IPS-18a (cell line): Measurements from ENCODE around the gene UGGT1.
"Not testable (repeated sequence)": the region's sequence is repeated elsewhere in the genome, so short reads cannot be mapped to it uniquely, and the experiment has no call there.

ENCODE experiments used
- H3K27ac ChIP-seq: one replicate; pipeline ENCODE4 v1.5.1; 2013; ENCODE audit warnings: low read length
- H3K27me3 ChIP-seq: one replicate; pipeline ENCODE4 v1.6.1; 2013; ENCODE audit warnings: mild to moderate bottlenecking, low read length; ENCODE audit not compliant: control insufficient read depth, insufficient read depth
- H3K36me3 ChIP-seq: one replicate; pipeline ENCODE4 v1.6.1; 2013; ENCODE audit warnings: low read depth, low read length; ENCODE audit not compliant: control insufficient read depth
- H3K4me1 ChIP-seq: one replicate; pipeline ENCODE4 v1.6.1; 2013; ENCODE audit warnings: low read depth, low read length; ENCODE audit not compliant: control insufficient read depth
- H3K4me3 ChIP-seq: one replicate; pipeline ENCODE4 v1.5.1; 2013; ENCODE audit warnings: low read length
- H3K9ac ChIP-seq: one replicate; pipeline ENCODE4 v1.6.1; 2013; ENCODE audit warnings: mild to moderate bottlenecking, low read length, moderate library complexity
- H3K9me3 ChIP-seq: one replicate; pipeline ENCODE4 v1.6.1; 2013; ENCODE audit warnings: low read depth, low read length; ENCODE audit not compliant: control insufficient read depth

The UGGT1 gene

DNA sequence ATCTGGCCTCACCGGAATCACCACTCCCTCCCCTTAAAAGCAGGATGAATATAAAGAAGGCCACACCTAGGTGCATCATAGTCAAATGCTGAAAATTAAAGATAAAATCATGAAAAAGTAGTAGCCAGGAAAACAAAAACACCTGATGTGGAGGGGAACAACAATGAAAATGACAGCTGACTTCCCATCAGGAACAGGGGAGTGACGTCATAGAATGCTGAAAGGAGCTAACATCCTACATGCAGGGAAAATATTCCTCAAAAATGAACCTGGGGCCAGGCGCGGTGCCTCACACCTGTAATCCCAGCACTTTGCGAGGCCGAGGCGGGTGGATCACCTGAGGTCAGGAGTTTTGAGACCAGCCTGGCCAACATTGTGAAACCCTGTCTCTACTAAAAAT is 108.1 kb downstream of the UGGT1 start:
- H3K9ac ChIP-seq: no peak overlapping the region
- H3K36me3 ChIP-seq: no peaks in the 10 kb centered on the region
- H3K27ac ChIP-seq: no peak overlapping the region
- H3K4me1 ChIP-seq: no peaks in the 10 kb centered on the region
- H3K27me3 ChIP-seq: no peaks in the 10 kb centered on the region
- no peaks in the 10 kb centered on the region for H3K9me3 ChIP-seq
- H3K4me3 ChIP-seq: no peak overlapping the region

DNA sequence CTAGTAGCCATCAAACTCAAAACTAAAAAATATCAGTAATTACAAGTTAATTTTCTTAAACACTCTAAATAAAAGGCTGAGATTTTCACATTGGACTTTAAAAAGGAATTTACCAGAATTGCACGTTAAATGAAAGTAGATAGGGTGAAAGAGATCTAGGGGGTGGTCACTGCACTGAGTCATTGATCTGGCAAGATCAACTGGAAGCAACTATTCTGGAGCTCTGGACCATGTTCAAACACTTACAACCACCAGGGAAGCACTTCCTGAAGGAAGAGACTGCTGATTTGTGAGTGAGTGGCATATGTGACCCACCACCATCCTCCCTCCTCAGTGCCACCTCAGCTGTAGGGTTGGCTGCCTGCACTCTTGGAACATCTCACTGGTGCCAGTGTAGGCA is 111.8 kb downstream of the UGGT1 start:
- Histone ChIP-seq H3K4me3 (no peak overlapping the region), H3K27me3 (no peaks in the 10 kb centered on the region), H3K27ac (no peak overlapping the region), H3K9ac (no peak overlapping the region), H3K36me3 (no peaks in the 10 kb centered on the region), H3K9me3 (no peaks in the 10 kb centered on the region), H3K4me1 (no peaks in the 10 kb centered on the region)

DNA sequence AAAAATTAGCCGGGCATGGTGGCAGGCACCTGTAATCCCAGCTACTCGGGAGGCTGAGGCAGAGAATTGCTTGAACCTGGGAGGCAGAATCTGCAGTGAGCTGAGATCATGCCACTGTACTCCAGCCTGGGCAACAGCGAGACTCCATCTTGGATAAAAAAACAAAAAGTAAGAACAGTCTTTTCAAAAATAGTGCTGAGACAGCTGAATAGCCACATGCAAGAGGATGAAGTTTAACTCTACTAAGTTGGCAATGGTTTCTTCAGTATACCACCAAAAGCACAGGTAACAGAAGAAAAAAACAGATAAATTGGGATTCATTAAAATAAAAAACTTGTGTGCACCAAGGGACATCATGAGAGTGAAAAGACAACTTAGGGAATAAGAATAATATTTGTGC is 115.2 kb downstream of the UGGT1 start:
- no peak overlapping the region for H3K4me3 ChIP-seq
- H3K9me3 ChIP-seq: no peaks in the 10 kb centered on the region
- no peaks in the 10 kb centered on the region for H3K4me1 ChIP-seq
- no peak overlapping the region for H3K9ac ChIP-seq
- H3K27me3 ChIP-seq: no peaks in the 10 kb centered on the region
- H3K27ac ChIP-seq: no peak overlapping the region
- no peaks in the 10 kb centered on the region for H3K36me3 ChIP-seq

DNA sequence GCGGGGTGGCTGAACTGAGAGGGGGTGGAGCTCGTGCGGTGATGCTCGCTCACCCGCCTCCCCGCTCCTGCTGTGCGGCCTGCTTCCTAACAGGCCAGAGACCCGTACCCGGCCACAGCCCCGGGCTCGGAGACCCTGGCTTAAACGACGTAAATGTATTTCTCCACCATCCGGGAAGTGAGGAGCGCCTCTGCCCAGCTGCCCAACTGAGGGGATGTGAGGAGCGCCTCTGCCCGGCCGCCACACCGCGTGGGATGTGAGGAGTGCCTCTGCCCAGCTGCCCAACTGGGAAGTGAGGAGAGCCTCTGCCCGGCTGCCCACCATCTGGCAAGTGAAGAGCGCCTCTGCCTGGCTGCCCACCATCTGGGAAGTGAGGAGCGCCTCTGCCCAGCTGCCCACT is 117.0 kb downstream of the UGGT1 start:
- Histone ChIP-seq H3K4me3 (no peak overlapping the region), H3K9me3 (no peaks in the 10 kb centered on the region), H3K27ac (no peak overlapping the region), H3K9ac (no peak overlapping the region), H3K27me3 (no peaks in the 10 kb centered on the region), H3K4me1 (no peaks in the 10 kb centered on the region), H3K36me3 (no peaks in the 10 kb centered on the region)

DNA sequence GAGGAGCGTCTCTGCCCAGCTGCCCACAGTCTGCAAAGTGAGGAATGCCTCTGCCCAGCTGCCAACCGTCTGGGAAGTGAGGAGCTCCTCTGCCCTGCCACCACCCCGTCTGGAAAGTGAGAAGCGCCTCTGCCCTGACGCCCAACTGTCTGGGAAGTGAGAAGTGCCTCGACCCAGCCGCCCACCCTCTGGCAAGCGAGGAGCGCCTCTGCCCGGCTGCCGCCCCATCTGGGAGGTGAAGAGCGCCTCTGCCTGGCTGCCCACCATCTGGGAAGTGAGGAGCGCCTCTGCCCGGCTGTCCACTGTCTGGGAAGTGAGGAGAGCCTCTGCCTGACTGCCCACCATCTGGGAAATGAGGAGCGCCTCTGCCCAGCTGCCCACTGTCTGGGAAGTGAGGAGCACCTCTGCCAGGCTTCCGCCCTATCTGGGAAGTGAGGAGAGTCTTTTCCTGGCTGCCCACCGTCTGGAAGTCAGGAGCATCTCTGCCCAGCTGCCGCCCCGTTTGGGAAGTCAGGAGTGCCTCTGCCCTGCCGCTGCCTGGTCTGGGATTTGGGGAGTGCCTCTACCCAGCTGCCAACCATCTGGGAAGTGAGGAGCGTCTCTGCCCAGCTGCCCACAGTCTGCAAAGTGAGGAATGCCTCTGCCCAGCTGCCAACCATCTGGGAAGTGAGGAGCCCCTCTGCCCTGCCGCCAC is 117.8 kb downstream of the UGGT1 start:
- H3K4me3 ChIP-seq, H3K4me1 ChIP-seq, H3K9ac ChIP-seq, H3K36me3 ChIP-seq, H3K27ac ChIP-seq, H3K9me3 ChIP-seq, H3K27me3 ChIP-seq: not testable (repeated sequence)

DNA sequence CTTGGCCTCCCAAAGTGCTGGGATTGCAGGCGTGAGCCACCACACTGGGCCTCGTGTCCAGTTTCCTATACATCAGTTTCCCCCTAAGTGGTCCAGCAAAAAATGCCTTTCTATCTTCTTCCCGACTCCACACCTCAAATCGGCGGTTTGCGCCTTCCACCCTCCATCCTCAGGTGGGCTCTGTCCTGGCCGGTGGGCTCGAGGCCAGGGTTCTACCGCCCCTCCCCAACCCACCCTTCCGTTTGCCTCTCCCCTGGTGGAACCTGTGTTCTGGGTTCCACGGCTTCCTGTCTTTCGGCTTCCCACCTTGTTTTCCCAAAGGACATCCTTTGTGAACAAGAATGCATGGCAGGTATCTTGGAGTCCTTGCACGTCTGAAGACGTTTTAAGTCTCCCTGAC is 123.3 kb downstream of the UGGT1 start:
- Histone ChIP-seq H3K9me3 (no peaks in the 10 kb centered on the region), H3K9ac (no peak overlapping the region), H3K27ac (no peak overlapping the region), H3K4me1 (no peaks in the 10 kb centered on the region), H3K4me3 (no peak overlapping the region), H3K36me3 (no peaks in the 10 kb centered on the region), H3K27me3 (no peaks in the 10 kb centered on the region)

DNA sequence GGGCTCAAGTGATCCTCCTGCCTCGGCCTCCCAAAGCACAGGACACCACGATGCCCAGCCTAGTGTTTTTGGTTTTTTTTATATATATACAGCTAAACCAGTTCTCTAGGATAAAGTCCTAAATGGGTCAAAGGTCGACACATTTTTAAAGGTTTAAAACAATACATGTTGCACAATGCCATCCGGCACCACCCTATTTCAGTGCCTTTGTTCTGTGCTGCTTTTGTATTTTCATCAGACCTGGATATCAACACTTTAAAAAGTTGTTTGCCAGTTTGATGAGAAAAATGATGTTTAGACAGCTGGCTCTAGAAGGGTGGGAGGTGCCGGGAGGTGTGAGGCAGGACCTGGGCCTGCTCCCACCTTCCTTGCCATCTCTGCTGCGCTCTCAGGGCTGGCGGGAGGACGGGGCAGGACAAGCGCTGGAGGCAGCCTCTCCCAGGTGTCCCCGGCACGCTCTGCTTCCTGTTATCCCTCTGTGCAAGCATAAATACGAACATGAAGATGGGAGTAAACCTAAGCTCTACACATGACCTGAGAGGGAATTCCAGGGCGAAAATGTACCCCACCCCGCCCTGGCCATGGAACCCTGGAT is 124.0 kb downstream of the UGGT1 start:
- no peaks in the 10 kb centered on the region for H3K4me1 ChIP-seq
- no peaks in the 10 kb centered on the region for H3K36me3 ChIP-seq
- H3K27ac ChIP-seq: no peak overlapping the region
- H3K9me3 ChIP-seq: no peaks in the 10 kb centered on the region
- no peak overlapping the region for H3K4me3 ChIP-seq
- no peaks in the 10 kb centered on the region for H3K27me3 ChIP-seq
- H3K9ac ChIP-seq: no peak overlapping the region

DNA sequence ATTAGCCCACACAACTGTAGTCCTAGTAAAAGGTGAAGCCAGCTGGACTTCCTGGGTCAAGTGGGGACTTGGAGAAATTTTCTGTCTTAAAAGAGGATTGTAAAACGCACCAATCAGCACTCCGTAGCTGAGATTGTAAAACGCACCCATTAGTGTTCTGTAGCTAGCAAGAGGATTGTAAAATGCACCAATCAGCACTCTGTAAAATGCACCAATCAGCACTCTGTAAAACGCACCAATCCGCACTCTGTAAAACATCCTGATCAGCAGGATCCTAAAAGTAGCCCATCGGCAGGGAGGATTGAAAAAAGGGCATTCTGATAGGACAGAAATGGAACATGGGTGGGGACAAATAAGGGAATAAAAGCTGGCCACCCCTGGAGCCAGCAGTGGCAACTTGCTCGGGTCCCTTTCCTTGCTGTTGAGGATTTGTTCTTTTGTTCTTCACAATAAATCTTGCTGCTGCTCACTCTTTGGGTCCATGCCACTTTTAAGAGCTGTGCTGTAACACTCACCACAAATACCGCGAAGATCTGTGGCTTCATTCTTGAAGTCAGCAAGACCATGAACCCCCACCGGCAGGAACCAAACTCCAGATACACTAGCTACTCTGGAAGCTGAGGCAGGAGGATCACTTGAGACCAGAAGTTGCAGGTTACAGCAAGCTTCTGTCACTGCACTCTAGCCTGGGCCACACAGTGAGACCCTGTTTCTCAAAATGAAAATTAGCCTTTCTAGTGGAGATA is 125.1 kb downstream of the UGGT1 start:
- Histone ChIP-seq H3K9ac (no peak overlapping the region), H3K36me3 (no peaks in the 10 kb centered on the region), H3K4me1 (no peaks in the 10 kb centered on the region), H3K27ac (no peak overlapping the region), H3K27me3 (no peaks in the 10 kb centered on the region), H3K4me3 (no peak overlapping the region), H3K9me3 (no peaks in the 10 kb centered on the region)

DNA sequence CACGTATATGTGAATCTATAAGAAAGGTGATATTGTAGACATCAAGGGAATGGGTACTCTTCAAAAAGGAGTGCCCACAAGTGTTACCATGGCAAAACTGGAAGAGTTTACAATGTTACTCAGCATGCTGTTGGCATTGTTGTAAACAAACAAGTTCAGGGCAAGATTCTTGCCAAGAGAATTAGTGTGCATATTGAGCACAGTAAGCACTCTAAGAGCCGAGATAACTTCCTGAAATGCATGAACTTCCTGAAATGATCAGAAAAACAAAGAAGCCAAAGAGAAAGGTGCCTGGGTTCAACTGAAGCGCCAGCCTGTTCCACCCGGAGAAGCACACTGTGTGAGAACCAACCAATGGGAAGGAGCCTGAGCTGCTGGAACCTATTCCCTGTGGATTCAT is 126.7 kb downstream of the UGGT1 start:
- H3K36me3 ChIP-seq: no peaks in the 10 kb centered on the region
- H3K27ac ChIP-seq: no peak overlapping the region
- no peaks in the 10 kb centered on the region for H3K4me1 ChIP-seq
- no peaks in the 10 kb centered on the region for H3K27me3 ChIP-seq
- H3K4me3 ChIP-seq: no peak overlapping the region
- no peak overlapping the region for H3K9ac ChIP-seq
- no peaks in the 10 kb centered on the region for H3K9me3 ChIP-seq

DNA sequence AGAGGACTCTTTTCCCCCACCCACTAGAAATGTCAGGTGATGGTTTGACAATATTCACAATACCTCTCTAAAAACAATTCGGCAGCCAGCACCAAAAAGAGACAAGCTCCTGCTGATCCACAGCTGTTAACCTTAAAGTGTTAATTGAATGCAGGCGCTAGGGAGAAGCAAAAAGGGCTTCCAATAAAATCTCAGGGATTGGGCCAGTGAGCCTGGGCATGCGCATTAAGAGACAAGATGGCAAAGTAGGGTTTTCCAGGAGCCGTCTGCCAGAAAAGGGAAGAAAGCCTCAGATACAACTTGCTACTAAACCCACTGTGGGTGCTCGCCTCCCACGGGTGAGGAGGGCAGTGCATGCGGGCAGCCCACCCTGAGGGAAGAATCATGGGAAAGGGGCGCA is 128.9 kb downstream of the UGGT1 start:
- H3K4me1 ChIP-seq: no peaks in the 10 kb centered on the region
- H3K27ac ChIP-seq: no peak overlapping the region
- no peak overlapping the region for H3K4me3 ChIP-seq
- H3K9me3 ChIP-seq: no peaks in the 10 kb centered on the region
- no peak overlapping the region for H3K9ac ChIP-seq
- H3K36me3 ChIP-seq: no peaks in the 10 kb centered on the region
- no peaks in the 10 kb centered on the region for H3K27me3 ChIP-seq

DNA sequence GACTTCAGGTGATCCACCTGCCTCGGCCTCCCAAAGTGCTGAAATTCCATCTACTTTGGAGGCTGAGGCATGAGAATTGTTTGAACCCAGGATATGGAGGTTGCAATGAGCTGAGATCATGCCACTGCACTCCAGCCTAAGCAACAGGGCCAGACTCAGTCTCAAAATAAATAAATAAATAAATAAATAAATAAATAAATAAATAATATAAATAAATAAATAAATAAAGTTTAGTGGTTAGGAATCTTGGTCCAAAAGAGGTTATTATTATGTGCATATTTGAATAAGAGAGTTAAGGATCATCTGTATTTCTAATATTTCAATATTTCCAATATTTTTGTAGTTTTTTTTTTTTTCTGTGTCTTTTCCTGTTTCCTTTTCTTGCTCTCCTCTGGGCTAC is 136.9 kb downstream of the UGGT1 start:
- Histone ChIP-seq H3K27me3 (peaks cover 11% of the 10 kb centered on the region), H3K27ac (no peak overlapping the region), H3K9ac (no peak overlapping the region), H3K4me3 (no peak overlapping the region), H3K36me3 (no peaks in the 10 kb centered on the region), H3K9me3 (no peaks in the 10 kb centered on the region), H3K4me1 (no peaks in the 10 kb centered on the region)

DNA sequence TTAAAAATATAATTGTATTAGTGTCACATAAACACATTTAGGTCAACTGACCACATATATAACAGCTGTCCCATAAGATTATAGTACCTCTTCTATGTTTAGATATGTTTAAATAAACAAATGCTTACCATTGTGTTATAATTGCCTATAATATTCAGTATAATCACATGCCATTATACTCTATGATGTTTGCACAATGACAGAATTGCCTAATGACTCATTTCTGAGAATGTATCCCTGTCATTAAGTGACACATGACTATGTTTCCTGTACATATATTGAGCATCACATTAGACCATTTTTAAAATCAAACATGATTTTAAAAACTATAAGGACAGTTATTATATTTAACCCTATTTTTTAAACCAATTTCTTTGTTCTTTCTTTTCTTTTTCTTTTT is 137.9 kb downstream of the UGGT1 start:
- H3K4me3 ChIP-seq: no peak overlapping the region
- H3K27me3 ChIP-seq: peaks cover 19% of the 10 kb centered on the region
- no peaks in the 10 kb centered on the region for H3K9me3 ChIP-seq
- no peak overlapping the region for H3K27ac ChIP-seq
- H3K36me3 ChIP-seq: no peaks in the 10 kb centered on the region
- H3K4me1 ChIP-seq: peaks cover 3% of the 10 kb centered on the region
- no peak overlapping the region for H3K9ac ChIP-seq
